GM21786 (cell line): ENCODE data around the gene ZBTB43.
"Not testable (repeated sequence)": the region's sequence is repeated elsewhere in the genome, so short reads cannot be mapped to it uniquely, and the experiment has no call there.

ENCODE experiments used
- ATAC-seq: cut with Tn5 transposase; IDR thresholded peaks from one replicate; pipeline ENCODE4 v1.9.1; 2021; ENCODE audit not compliant: unreplicated experiment

Gene ZBTB43

GRCh38 chr9:126788634-126789349 is 16.0 kb upstream of the ZBTB43 start:
- no peak for ATAC-seq

- no peak for ATAC-seq
Observed at GRCh38 chr9:126790561-126790960, 14.3 kb upstream of the ZBTB43 start.

- ATAC-seq, result no peak
Observed at GRCh38 chr9:126791406-126792230, 13.2 kb upstream of the ZBTB43 start.

- ATAC-seq, result no peak
Observed at GRCh38 chr9:126793686-126794417, 11.0 kb upstream of the ZBTB43 start.

- ATAC-seq, result no peak
Observed at GRCh38 chr9:126794441-126794840, 10.4 kb upstream of the ZBTB43 start.

- ATAC-seq, result no peak
Observed at GRCh38 chr9:126796758-126797157, 8.1 kb upstream of the ZBTB43 start.

- ATAC-seq, result no peak
Observed at GRCh38 chr9:126797903-126798302, 6.9 kb upstream of the ZBTB43 start.

- ATAC-seq, result no peak
Observed at GRCh38 chr9:126799034-126799433, 5.8 kb upstream of the ZBTB43 start.

- no peak for ATAC-seq
Observed at GRCh38 chr9:126802318-126803059, 2.4 kb upstream of the ZBTB43 start.

- no peak for ATAC-seq
Observed at GRCh38 chr9:126804198-126804695, 593 bp upstream of the ZBTB43 start.

GRCh38 chr9:126805554-126806262 is 868 bp downstream of the ZBTB43 start:
- ATAC-seq, result peak; percentile 88

GRCh38 chr9:126806336-126806735 is 1.5 kb downstream of the ZBTB43 start:
- ATAC-seq, result no peak

GRCh38 chr9:126809068-126809467 is 4.2 kb downstream of the ZBTB43 start:
- no peak for ATAC-seq

GRCh38 chr9:126810221-126810620 is 5.4 kb downstream of the ZBTB43 start:
- ATAC-seq, result not testable (repeated sequence)

- ATAC-seq, result no peak
Observed at GRCh38 chr9:126813072-126813471, 8.2 kb downstream of the ZBTB43 start.

- no peak for ATAC-seq
Observed at GRCh38 chr9:126814091-126814490, 9.3 kb downstream of the ZBTB43 start.

GRCh38 chr9:126817615-126818014 is 12.8 kb downstream of the ZBTB43 start:
- not testable (repeated sequence) for ATAC-seq

GRCh38 chr9:126818482-126818881 is 13.6 kb downstream of the ZBTB43 start:
- ATAC-seq, result no peak

GRCh38 chr9:126819482-126819881 is 14.6 kb downstream of the ZBTB43 start:
- ATAC-seq, result no peak

- ATAC-seq, result no peak
Observed at GRCh38 chr9:126822278-126822677, 17.4 kb downstream of the ZBTB43 start.
